GM18511 (cell line): ENCODE data around the gene ALKBH7.

Source experiments
- ATAC-seq: cut with Tn5 transposase; IDR thresholded peaks from one replicate; pipeline ENCODE4 v1.9.1; 2021; ENCODE audit warnings: mild to moderate bottlenecking, moderate library complexity; ENCODE audit not compliant: unreplicated experiment

ALKBH7 gene

DNA sequence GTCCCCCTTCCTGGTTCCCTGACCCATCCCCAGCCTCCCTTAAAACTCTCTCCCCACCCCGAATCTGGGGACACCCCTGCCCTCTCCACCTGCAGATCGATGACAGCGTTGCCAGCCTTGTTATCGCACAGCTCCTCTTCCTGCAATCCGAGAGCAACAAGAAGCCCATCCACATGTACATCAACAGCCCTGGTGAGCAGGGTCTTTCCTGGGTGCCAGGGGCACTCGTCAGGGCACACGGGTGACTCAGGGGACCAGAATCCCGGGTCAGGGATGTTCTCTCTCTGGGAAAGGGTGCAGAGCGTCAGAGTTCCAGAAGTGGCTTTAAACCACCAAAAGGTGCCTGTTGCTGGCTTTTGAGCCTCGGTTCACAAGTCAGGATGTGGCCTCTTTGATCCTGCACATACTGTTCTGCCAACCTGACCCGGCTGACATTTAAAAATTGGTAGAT, 10.2 kb upstream of the ALKBH7 start:
- no peak for ATAC-seq

DNA sequence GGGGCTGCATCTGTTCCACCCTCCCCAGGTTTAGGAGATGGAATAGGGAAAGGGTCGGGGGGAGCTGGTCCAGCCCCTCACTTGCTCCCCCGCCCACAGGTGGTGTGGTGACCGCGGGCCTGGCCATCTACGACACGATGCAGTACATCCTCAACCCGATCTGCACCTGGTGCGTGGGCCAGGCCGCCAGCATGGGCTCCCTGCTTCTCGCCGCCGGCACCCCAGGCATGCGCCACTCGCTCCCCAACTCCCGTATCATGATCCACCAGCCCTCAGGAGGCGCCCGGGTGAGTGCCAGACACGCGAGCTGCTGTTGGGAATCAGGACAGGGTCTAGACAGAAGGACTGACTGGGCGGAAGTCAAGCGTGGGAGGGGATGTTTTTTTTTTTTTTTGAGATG, 8.2 kb upstream of the ALKBH7 start:
- no peak for ATAC-seq

DNA sequence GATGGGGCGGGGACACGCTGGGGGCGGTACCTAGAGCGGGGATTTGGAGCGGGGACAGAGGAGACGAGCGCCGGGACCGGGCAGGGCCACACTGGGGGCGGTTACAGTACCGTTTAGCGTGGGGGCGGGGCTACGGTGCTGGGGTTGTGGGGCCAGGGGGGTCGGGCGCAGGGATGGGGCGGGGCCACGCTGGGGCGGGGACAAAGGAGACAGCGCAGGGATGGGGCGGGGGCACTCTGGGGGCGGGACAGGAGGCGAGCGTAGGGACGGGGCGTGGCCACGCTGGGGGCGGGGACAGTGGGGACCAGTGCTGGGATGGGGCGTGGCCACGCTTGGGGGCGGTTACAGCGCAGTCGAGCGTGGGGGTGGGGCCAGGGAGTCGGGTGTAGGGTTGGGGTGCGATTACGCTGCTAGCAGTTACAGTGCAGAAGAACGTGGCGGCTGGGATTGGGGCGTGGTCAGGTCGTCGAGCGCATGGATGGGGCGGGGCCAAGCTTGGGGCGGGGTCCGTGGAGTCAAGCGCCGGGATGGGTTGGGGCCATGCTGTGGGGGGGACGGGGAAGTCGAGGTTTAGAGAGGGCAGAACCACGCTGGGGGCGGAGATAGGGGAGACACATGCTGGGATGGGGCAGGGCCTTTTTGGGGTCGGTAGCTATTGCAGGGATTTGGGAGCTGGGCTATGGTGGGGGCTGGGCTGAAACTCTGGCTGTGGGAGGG, 660 bp downstream of the ALKBH7 start:
- peak; percentile 52 for ATAC-seq

DNA sequence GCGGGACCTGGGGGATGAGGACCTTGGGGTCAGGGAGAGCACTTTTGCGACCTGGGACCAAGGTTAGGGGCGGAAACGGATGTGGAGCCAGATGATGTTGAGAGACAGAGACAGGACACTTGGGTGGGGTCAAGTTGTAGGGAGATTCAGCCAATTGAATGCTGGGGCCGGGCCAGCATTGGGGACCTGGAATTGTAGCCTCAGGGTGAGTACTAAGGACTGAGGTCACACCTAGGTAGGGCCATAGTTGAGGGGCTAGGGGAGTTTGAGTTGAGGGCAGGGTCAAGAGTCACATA, 1.2 kb downstream of the ALKBH7 start:
- ATAC-seq = no peak

DNA sequence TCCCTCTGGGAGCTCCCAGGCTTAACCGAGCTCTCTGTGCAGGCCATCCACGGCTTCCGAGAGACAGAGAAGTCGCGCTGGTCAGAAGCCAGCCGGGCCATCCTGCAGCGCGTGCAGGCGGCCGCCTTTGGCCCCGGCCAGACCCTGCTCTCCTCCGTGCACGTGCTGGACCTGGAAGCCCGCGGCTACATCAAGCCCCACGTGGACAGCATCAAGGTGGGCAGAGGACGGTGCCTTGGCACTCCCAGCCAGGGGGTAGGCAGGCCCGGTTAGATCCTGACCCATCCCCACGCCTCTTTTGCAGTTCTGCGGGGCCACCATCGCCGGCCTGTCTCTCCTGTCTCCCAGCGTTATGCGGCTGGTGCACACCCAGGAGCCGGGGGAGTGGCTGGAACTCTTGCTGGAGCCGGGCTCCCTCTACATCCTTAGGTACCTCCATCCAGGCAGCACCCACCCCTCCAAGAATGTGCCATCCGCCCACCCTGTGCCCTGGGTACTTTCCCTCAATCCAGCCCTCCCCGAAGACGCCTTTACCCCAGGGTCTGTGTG, 1.6 kb downstream of the ALKBH7 start:
- no peak for ATAC-seq

DNA sequence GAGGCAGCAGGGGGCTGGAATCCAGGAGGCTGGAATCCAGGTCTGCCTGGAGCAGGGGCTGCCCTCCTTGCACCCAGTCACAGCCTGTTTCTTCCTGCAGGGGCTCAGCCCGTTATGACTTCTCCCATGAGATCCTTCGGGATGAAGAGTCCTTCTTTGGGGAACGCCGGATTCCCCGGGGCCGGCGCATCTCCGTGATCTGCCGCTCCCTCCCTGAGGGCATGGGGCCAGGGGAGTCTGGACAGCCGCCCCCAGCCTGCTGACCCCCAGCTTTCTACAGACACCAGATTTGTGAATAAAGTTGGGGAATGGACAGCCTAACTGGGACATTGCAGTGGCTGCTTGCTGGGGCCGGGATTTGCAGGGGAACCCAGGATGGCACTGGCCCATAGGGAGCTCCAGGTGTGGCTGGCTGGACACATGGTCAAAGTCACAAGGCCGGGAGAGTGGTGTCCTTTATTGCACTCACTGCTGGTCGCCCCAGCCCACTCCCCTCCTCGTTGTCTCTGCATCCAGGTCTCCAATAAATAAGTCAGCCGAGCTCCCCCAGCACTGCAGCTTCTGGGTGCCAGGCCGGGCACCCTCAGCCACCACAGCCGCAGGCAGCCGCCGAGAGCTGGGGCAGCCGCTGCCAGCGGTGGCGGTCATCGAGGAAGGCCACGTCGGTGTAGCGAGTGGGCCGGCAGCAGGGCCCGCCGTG, 2.3 kb downstream of the ALKBH7 start:
- no peak for ATAC-seq

DNA sequence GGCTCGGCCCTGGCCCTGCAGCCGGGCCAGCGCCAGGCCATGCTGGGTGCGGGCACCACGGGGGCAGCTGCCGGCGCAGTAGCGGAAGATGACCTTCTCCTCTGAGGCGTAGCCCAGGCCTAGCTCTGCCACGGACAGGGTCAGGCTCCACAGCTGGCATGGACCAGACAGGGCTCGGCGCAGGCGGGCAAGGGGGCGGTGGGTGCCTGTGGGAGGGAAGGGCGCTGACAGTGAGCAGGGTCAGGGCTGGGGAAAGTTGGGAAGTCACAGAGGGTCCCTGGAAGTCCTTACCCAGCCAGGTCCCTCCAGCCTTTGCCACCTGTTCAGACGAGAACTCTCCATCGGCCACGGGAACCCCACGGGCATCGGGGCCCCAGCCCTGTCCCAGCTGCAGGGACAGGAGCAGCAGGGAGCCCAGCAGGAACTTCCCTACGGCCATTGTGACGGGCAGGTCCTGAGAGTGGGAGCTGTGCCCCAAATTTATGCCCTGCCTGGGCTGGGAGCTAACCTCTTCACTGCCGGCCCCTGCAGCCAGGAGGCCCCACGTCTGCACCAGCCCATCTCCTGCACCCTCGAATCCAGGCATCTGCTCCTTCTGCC, 2.9 kb downstream of the ALKBH7 start, which contains the start of gene PSPN:
PSPN (minus strand) TSS at position 523 of the 600 bp plus-strand sequence; CDS start at position 439, 84 bp downstream.
- no peak for ATAC-seq

DNA sequence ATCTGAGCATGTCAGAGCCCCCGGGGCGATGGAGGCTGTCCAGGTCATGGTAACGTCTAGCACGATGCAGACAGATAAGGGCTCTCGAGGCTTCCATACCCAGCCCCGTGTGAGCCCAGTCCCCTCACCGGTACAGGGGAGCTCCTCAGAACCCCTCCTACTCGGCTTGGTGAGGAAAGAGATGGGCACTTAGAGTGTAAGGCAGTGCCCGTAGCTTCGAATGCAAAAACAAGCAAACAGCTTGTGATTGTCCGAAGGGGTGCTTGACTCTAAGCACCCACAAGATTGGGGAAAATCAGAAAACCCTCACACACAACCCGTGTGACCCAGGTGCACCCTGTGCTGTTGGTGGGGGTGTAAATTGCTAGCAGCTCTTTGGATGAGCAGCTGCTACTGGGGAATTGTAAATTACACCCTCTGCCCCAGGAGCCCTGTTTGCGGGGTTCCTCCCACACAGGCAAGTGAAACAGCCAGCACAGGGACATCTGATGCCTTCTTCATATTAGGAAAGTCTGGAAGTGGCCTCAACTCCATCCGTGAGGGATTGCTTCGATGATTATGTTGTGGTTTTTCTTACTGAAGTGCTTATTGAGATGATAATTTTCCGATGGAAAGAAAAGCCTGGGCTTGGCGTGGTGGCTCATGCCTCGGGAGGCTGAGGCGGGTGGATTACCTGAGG, 4.1 kb downstream of the ALKBH7 start:
- no peak for ATAC-seq

DNA sequence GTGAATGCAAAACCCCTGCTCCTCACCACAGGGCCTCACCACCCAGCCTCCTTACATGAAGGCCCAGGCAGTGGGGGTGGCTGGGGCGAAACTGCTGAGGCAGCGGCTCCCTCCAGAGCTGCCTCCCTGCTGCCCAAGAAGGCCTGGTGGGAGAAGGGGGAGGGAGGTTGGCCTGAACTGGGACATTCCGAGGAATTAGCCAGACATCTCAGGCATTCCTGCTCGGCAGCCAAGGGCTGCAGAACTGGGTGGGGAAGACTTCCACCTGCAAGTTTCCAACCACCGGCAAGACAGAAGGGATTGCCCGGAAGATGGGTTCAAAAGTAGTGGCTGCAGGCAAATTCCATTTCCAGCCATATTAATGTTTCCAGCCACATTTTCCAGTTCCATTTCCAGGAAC, 5.4 kb downstream of the ALKBH7 start:
- ATAC-seq = no peak

DNA sequence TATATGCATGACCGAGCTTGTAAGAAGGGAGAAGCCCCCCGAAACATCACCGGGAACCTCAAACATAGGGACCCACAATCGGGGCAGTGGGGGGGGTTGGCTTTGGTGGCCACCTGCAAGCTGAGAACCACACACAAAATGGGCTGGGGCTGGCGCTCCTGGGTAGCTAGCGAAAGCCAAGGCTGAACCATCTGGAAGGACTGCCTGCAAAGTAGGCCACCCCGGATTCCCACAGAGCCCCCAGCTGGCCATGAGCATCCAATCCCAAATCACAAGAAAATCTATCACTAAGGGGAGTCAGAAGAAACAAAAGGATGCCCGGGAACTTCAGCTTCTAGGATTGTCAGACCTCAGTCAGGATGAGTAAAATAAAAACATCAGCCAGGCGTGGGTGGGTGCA, 5.9 kb downstream of the ALKBH7 start:
- ATAC-seq = no peak

DNA sequence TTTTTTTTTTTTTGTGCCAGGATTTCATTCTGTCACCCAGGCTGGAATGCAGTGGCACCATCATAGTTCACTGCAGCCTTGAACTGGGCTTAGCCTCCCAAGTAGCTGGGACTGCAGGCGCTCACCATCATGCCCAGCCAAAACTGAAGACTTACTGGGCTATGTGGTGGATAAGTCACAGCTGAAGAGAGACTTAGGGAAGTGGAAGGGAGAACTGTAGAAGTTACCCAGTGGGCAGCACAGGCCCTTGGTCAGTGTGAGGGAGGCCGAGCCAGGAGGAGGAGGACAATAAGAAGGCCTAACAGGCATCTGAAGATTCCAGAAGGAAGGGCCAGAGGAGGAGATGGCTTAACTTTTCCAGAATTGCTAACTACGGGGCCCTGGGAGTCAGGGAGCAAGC, 7.2 kb downstream of the ALKBH7 start:
- no peak for ATAC-seq

DNA sequence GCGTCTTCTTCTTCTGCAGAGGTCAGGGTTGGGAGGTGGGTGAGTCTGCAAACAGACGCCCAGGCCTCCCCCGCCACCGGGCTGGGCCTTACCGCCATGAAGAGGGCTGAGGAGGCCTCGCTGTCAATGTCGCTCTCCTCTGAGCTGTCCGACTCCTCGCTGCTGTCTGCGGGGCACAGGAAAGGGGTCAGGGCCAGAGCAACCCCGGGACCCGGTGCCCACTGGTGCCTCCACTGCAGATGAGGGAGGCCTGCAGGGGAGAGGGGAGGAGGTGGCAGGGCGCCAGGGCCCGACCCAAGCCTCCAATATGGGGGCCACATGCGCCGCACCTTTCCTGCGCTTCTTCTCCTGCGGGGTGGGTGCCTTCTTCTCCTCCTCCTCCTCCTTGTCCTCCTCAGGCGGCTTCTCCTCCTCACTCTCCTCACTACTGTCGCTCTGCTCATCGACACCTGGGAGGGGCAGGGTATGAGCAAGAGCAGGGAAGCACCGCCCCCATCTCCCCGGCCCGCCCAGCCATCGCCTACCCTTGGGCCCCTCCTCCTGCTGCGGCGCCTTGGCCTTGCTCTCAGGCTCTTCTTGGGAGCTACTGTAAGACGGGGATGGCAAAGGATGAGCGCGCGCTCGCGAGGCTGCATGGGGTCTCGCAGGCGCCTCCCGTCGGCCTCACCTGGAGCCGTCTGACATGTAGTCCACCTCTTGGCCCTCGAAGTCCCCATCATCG, 8.6 kb downstream of the ALKBH7 start:
- no peak for ATAC-seq

DNA sequence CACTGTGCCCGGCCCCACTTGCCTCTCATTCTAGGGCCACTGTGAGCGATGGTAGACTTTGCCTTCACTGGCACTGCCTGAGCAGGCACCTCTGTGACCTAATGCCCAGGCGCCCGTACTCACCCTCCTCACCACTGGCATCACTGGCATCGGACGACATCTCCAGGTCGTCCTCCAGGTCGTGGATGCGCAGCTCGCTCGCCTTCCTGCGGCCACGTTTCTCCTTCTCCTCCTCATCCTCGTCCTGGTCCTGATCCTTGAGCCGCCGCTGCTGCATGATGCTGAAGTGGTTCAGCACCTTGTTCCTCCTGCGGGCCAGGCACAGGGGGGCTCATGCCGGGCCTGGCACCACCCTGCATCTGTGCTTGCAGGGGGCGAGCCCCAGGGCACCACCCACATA, 10.6 kb downstream of the ALKBH7 start:
- ATAC-seq = no peak

DNA sequence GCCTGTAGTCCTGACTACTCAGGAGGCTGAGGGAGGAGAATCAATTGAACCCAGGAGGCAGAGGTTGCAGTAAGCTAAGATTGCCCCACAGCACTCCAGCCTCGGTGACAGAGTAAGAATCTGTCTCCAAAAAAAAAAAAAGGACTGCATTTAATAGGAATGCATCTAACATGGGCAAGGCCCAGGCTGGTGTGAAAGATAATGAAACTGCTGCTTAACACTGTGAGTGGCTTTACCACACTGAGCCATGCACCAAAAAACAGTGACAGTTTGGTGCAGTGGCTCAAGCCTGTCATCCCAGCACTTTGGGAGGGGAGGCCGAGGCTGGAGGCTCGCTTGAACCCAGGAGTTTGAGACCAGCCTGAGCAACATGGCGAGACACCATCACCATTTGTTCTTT, 11.8 kb downstream of the ALKBH7 start:
- ATAC-seq = no peak

DNA sequence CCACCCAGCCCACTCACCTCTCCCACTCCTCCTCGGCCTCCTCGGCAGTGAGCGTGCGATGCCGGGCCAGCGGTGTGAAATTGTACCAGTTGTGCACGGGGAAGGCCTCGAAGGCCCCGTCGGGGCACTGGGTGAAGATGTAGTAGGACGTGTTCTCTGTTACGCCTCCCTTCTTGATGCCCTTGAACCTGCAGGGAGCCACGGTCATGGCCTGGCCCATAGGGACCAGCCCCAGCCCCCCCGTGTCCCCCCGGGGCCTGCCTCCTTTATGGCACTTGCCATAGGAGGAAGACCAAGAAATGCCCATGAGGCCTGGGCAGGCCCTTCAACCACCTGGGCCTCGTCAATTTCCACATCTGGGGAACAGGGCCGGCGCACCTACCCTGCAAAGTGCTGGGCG, 14.8 kb downstream of the ALKBH7 start:
- ATAC-seq = no peak

DNA sequence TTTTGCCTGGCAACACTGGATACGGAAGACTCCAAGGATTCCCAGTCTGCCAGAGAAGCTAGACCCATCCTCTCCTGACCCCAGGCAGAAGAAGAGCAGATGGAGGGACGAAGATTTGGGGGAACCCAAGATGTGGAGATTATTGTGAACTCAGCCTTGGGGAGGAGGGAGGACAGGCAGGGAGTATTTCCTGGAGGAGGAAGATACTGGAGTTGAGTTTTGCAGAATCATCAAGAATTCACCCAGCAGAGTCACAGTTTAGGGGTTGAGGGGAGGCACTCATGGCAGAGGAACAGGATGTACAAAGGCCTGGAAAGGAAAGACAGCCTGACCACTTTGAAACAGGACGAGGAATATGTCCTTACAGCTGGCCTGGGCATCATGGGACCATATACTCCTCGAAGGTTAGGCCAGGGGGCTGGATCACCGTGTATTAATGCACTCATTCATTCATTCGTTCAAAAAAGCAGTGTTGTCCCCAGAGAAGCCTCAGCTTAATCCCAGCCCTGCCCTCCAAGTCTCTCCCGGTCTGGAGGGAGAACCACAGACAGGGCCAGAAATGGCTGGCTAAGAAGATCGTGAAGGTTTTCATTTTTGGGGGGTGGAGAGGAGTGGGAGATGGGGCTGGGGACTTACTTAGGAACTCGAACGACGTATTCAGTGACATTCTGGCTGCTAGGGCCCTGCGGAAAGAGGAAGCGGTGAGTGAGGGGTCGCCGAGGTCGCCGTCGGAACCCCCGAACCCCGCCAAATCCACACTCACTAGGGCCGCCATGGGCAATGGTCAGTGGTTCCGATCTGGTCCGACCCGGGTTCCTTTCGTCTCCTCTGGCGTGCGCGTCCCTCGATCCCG, 19.9 kb downstream of the ALKBH7 start:
- ATAC-seq = no peak

DNA sequence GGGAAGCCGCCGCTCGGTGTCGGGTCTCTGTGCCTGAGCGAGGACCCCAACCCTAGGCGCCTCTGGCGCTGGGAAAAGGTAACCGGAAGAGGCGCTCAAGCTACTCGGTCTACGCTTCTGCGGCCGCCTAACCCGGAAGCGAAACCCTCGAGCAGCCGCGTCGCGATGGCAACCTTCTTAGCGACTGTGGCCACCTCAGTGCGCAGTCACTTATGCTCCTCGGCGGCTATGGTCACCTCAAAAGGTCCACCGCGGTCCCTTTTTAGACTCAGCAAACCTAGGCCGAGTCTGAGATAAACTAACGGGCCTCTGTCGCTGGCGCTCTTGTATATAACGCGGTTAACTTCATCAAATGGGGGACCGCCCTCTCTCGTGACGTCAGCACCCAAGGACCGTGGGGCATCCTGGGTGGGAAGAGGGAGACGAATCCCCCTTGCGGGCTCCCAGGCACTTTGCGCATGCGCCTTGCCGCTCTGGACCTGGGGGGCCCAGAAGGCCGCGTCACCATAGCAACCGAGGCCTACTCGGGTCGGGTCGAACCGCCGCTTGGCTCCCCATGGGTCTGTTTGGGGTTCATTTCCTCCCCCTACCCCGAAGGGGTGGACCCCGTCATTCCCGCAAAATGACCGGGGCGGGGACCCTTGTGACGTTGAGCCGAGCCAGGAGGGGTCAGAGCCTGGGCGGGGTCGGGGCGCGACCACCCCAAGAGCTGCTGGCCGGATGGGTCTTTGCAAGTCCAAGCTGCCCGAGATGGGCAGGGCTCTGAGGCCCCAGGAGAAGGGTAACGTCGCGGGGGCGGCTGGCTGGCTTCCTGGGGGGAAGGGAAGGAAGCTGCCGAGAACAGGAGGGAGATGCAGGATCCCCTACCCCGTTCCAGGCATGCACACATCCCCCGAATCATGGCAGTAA, 20.7 kb downstream of the ALKBH7 start, which contains the start of gene GTF2F1:
GTF2F1 (minus strand) TSS at position 91 of the 909 bp plus-strand sequence. CDS start 169 bp downstream, outside the sequence.
- peak; percentile 84 for ATAC-seq

DNA sequence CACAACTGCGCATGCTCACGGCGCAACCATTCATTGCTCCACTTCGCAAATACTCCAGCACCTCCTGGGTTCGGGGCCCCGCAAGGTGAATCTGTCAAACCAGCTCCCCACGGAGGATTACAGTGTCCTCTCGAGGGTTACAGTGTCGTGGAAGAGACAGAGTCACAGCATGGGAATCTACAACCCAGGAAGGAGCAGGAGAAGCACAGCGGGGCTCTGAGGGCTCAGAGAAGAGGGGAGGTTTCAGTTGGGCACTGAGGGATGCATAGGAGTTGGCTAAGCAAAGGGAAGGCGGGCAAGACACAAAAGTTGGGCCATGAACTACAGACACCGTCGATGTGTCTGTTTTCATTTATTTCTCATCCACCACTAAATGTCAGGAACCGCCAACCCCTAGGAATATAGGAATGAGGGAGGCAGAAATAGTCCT, 21.4 kb downstream of the ALKBH7 start:
- ATAC-seq = no peak

DNA sequence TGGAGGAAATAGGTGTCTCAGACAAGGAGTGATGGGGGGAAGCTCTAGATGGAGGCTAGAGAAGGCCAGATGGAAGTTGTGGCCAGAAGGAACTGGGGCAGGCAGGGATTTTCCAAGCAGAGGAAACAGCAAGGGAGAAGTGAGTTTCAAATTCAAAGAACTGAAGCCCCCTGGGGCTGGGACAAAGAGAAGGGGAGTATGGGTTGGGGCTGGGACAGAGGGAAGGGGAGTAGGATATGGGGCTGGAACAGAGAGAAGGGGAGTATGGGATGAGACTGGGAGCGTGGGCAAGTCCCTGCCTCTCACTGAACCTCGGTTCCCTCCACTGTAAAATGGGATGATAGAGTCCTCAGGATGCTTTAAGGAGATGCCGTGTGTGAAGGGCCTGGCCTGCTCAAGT, 22.2 kb downstream of the ALKBH7 start:
- no peak for ATAC-seq
